ENCODE measurements around the gene TRIM37. TPM values are rescaled to one million over a fixed set of nuclear protein-coding genes. Genes with fewer than 3 reads are reported as not detected.

The TRIM37 gene
- total RNA-seq, 2 donors from 2014 or later: 12.9 to 20.5 TPM

GRCh38 chr17:59030811-59031210 is 75.9 kb downstream of the TRIM37 start:
- Histone ChIP-seq H3K27ac (no peak overlapping the region), H3K4me3 (no peak overlapping the region), H3K36me3 (peaks cover 23% of the 10 kb centered on the region), H3K4me1 (peaks cover 0 to 4% of the 10 kb centered on the region in 2 donors), H3K9me3 (no peaks in the 10 kb centered on the region), H3K27me3 (no peaks in the 10 kb centered on the region)
- no peak for DNase-seq (ENCODE audit: low spot score)
- TF ChIP-seq CTCF (IDR thresholded peaks at IDR 0.05): no peak

- Histone ChIP-seq H3K27ac (no peak overlapping the region), H3K36me3 (peaks cover 10% of the 10 kb centered on the region), H3K27me3 (no peaks in the 10 kb centered on the region), H3K4me3 (no peak overlapping the region), H3K4me1 (peaks cover 0 to 4% of the 10 kb centered on the region in 2 donors), H3K9me3 (no peaks in the 10 kb centered on the region)
- no peak for TF ChIP-seq CTCF (IDR thresholded peaks at IDR 0.05)
- DNase-seq (ENCODE audit: low spot score): no peak
These were observed 78.4 kb downstream of the TRIM37 start for GRCh38 chr17:59028328-59028727.

GRCh38 chr17:59027750-59028149 is 78.9 kb downstream of the TRIM37 start:
- Histone ChIP-seq H3K27ac (no peak overlapping the region), H3K9me3 (no peaks in the 10 kb centered on the region), H3K36me3 (peaks cover 8% of the 10 kb centered on the region), H3K4me1 (peaks cover 0 to 4% of the 10 kb centered on the region in 2 donors), H3K4me3 (no peak overlapping the region), H3K27me3 (no peaks in the 10 kb centered on the region)
- no peak for DNase-seq (ENCODE audit: low spot score)
- TF ChIP-seq CTCF (IDR thresholded peaks at IDR 0.05): no peak

GRCh38 chr17:59026176-59026939 is 80.3 kb downstream of the TRIM37 start:
- Histone ChIP-seq H3K4me3 (no peak overlapping the region), H3K36me3 (peaks cover 1% of the 10 kb centered on the region), H3K27me3 (no peaks in the 10 kb centered on the region), H3K27ac (no peak overlapping the region), H3K9me3 (no peaks in the 10 kb centered on the region), H3K4me1 (peaks cover 0 to 4% of the 10 kb centered on the region in 2 donors)
- no peak for DNase-seq (ENCODE audit: low spot score)
- TF ChIP-seq CTCF (IDR thresholded peaks at IDR 0.05): no peak

- Histone ChIP-seq H3K4me1 (peaks cover 0 to 4% of the 10 kb centered on the region in 2 donors), H3K36me3 (no peaks in the 10 kb centered on the region), H3K27me3 (no peaks in the 10 kb centered on the region), H3K4me3 (no peak overlapping the region), H3K9me3 (no peaks in the 10 kb centered on the region), H3K27ac (no peak overlapping the region)
- DNase-seq (ENCODE audit: low spot score): no peak
- TF ChIP-seq CTCF (IDR thresholded peaks at IDR 0.05): no peak
These were observed 81.8 kb downstream of the TRIM37 start for GRCh38 chr17:59024916-59025315.

GRCh38 chr17:59018019-59018418 is 88.7 kb downstream of the TRIM37 start:
- no peak for DNase-seq (ENCODE audit: low spot score)
- Histone ChIP-seq H3K4me3 (no peak overlapping the region), H3K4me1 (no peaks in the 10 kb centered on the region), H3K9me3 (no peaks in the 10 kb centered on the region), H3K27me3 (no peaks in the 10 kb centered on the region), H3K27ac (no peak overlapping the region), H3K36me3 (peaks cover 16% of the 10 kb centered on the region)
- no peak for TF ChIP-seq CTCF (IDR thresholded peaks at IDR 0.05)
